Ishikawa (cell line): ENCODE results near the gene TRIM14.

Experiments used
- RAD21 ChIP-seq: IDR thresholded peaks from 2 replicates; pipeline ENCODE4 v1.6.1; 2012; ENCODE audit warnings: low read depth
- TEAD4 ChIP-seq: IDR thresholded peaks from 2 replicates; pipeline ENCODE4 v1.6.1; 2012
- YY1 ChIP-seq: IDR thresholded peaks from 2 replicates; pipeline ENCODE4 v1.6.1; 2012; ENCODE audit warnings: low read depth
- TF ChIP-seq, protein P1 (sequence below): IDR thresholded peaks from 2 replicates; pipeline ENCODE4 v1.6.1; 2012

GRCh38 chr9:98099346-98099745, 19.7 kb downstream of the TRIM14 start:
- no peak for TF ChIP-seq YY1
- TF ChIP-seq TEAD4, result no peak
- TF ChIP-seq RAD21, result no peak
- TF ChIP-seq, protein P1, sequence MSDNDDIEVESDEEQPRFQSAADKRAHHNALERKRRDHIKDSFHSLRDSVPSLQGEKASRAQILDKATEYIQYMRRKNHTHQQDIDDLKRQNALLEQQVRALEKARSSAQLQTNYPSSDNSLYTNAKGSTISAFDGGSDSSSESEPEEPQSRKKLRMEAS, result no peak
